Middle frontal gyrus (tissue), 1 donor: ENCODE data around the gene TLNRD1.

ENCODE experiments used
- DNase-seq: peaks from one replicate; pipeline ENCODE4 v3.0.0-alpha.2; 2015; ENCODE audit warnings: low spot score; ENCODE audit errors: extremely low spot score

Gene TLNRD1

GRCh38 chr15:81054236-81054635, 53.5 kb downstream of the TLNRD1 start:
- DNase-seq: no peak
